Progenitor cell of endocrine pancreas (in vitro differentiated cells): ENCODE data around the gene OPN1LW. TPM values are rescaled to one million over a fixed set of nuclear protein-coding genes. Genes with fewer than 3 reads are reported as not detected.
"Not testable (repeated sequence)": the region's sequence is repeated elsewhere in the genome, so short reads cannot be mapped to it uniquely, and the experiment has no call there.

Experiments used
- DNase-seq: peaks from one replicate; pipeline ENCODE4 v3.0.0; 2021; ENCODE audit warnings: low spot score; ENCODE audit not compliant: unreplicated experiment
- H3K27ac Mint-ChIP-seq: 2 replicates; pipeline ENCODE4 v1.8.0; 2021; ENCODE audit warnings: mild to moderate bottlenecking, moderate library complexity, mixed read lengths
- H3K27me3 Mint-ChIP-seq: 2 replicates; pipeline ENCODE4 v1.8.0; 2021; ENCODE audit warnings: mixed read lengths
- H3K36me3 Mint-ChIP-seq: 2 replicates; pipeline ENCODE4 v1.8.0; 2022; ENCODE audit warnings: mixed read lengths; ENCODE audit not compliant: insufficient read depth
- H3K4me1 Mint-ChIP-seq: 2 replicates; pipeline ENCODE4 v1.8.0; 2021; ENCODE audit warnings: low read depth, mixed read lengths
- H3K4me3 Mint-ChIP-seq: 2 replicates; pipeline ENCODE4 v1.8.0; 2021; ENCODE audit warnings: low read depth, mild to moderate bottlenecking, moderate library complexity, mixed read lengths
- H3K9me3 Mint-ChIP-seq: 2 replicates; pipeline ENCODE4 v1.8.0; 2021; ENCODE audit warnings: low read depth, mixed read lengths
- long read RNA-seq: library from polyadenylated mRNA; unstranded; transcript quantifications from one replicate; pipeline ENCODE4 v2.0.0, GENCODE V29; 2020
- total RNA-seq: library from RNA; stranded (reverse); gene quantifications from 2 replicates; pipeline ENCODE4 v1.2.1, GENCODE V29; 2021
- TF ChIP-seq, protein P1 (sequence below): fragments of 200-600 bp; sonication (generic); IDR thresholded peaks from one replicate; pipeline ENCODE4 v1.5.0; 2021; ENCODE audit warnings: antibody characterized with exemption, mild to moderate bottlenecking; ENCODE audit not compliant: unreplicated experiment

Gene OPN1LW
- not detected in 2 replicates for total RNA-seq
- long read RNA-seq: 0 reads

DNA sequence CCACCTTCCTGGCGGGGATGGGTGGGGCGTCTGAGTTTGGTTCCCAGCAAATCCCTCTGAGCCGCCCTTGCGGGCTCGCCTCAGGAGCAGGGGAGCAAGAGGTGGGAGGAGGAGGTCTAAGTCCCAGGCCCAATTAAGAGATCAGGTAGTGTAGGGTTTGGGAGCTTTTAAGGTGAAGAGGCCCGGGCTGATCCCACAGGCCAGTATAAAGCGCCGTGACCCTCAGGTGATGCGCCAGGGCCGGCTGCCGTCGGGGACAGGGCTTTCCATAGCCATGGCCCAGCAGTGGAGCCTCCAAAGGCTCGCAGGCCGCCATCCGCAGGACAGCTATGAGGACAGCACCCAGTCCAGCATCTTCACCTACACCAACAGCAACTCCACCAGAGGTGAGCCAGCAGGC is at the start of gene OPN1LW:
Gene OPN1LW (plus strand): TSS at position 234 of the 400 bp plus-strand sequence. CDS start 41 bp downstream, at position 275.
- H3K36me3 Mint-ChIP-seq, H3K4me1 Mint-ChIP-seq, H3K27ac Mint-ChIP-seq, H3K9me3 Mint-ChIP-seq, H3K27me3 Mint-ChIP-seq, H3K4me3 Mint-ChIP-seq, DNase-seq: not testable (repeated sequence)

DNA sequence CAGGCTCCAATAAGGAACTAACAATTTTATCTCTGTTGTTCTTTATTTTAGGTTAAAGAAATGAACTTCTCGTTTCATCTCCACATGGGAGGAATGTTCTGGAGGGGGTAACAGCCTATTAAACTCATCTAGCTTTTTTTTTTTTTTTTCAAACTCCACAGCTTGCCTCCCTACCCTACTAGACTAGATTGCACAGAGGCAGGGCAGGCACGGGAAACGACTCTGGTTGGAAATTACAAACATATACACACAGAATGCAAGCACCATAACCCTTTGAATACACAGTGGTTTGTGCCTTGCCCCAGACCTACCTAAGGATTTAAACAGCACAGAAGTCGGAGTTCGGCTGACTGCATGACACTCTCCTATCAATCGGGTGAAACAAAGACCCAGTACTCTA is 49.2 kb upstream of the OPN1LW start:
- Mint-ChIP-seq H3K27me3 (no peaks in the 10 kb centered on the region), H3K27ac (peak overlapping the region; percentile 66), H3K4me3 (peak overlapping the region; percentile 49), H3K36me3 (peaks cover 4% of the 10 kb centered on the region), H3K4me1 (peaks cover 39% of the 10 kb centered on the region), H3K9me3 (peaks cover 26% of the 10 kb centered on the region)
- TF ChIP-seq, protein P1, sequence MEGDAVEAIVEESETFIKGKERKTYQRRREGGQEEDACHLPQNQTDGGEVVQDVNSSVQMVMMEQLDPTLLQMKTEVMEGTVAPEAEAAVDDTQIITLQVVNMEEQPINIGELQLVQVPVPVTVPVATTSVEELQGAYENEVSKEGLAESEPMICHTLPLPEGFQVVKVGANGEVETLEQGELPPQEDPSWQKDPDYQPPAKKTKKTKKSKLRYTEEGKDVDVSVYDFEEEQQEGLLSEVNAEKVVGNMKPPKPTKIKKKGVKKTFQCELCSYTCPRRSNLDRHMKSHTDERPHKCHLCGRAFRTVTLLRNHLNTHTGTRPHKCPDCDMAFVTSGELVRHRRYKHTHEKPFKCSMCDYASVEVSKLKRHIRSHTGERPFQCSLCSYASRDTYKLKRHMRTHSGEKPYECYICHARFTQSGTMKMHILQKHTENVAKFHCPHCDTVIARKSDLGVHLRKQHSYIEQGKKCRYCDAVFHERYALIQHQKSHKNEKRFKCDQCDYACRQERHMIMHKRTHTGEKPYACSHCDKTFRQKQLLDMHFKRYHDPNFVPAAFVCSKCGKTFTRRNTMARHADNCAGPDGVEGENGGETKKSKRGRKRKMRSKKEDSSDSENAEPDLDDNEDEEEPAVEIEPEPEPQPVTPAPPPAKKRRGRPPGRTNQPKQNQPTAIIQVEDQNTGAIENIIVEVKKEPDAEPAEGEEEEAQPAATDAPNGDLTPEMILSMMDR: no peak
- no peak for DNase-seq

- Mint-ChIP-seq H3K27ac (peak overlapping the region; percentile 85), H3K4me1 (peaks cover 36% of the 10 kb centered on the region), H3K4me3 (peak overlapping the region; percentile 75), H3K36me3 (peaks cover 3% of the 10 kb centered on the region), H3K9me3 (peaks cover 19% of the 10 kb centered on the region), H3K27me3 (no peaks in the 10 kb centered on the region)
- no peak for DNase-seq
- TF ChIP-seq, protein P1: no peak
Measured at GRCh38 chrX:154096140-154097002, 47.7 kb upstream of the OPN1LW start.

DNA sequence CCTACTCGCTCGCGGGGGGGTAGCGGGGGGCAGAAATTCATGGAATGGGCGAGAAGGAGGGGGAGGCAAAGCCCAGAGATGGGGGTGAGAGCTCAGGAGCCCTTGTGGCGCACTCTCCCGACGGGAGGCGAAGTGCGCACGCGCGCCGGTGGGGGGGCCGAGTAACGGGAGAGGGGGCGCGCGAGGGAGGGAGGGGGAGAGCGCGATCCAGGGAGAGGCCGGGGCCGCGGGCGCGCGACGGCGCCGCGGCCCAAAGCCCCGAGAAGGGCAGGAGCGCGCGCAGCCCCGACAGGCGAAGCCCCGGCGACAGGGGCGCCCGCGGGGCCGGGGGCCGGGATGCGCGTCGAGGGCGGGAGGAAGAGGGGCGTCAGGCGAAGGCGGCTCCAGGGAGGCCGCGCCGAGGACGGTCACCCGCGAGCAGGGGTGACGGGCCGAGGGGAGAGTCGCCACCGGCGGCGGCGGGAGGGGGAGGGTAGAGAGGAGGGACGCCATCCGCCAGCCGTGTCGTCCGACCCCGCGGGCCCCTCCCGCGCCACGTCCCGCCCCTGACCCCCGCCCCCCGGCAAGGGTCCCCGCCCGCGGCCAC is 46.9 kb upstream of the OPN1LW start:
- Mint-ChIP-seq H3K9me3 (peaks cover 21% of the 10 kb centered on the region), H3K27me3 (no peaks in the 10 kb centered on the region), H3K27ac (peak overlapping the region; percentile 85), H3K4me3 (peak overlapping the region; percentile 75), H3K36me3 (peaks cover 3% of the 10 kb centered on the region), H3K4me1 (peaks cover 35% of the 10 kb centered on the region)
- DNase-seq: peak; percentile 62
- TF ChIP-seq, protein P1: no peak

- peak within 1 kb of the TSS; percentile 75 for H3K4me3 Mint-ChIP-seq
- H3K4me1 Mint-ChIP-seq: peaks cover 27% of the 10 kb centered on the region
- TF ChIP-seq, protein P1: no peak
- DNase-seq: peak; percentile 83
- peak within 1 kb of the TSS; percentile 85 for H3K27ac Mint-ChIP-seq
- no peaks in the 10 kb centered on the region for H3K27me3 Mint-ChIP-seq
- peaks cover 3% of the 10 kb centered on the region for H3K36me3 Mint-ChIP-seq
- peaks cover 22% of the 10 kb centered on the region for H3K9me3 Mint-ChIP-seq
Measured at GRCh38 chrX:154097589-154098541, 46.2 kb upstream of the OPN1LW start, which contains the start of gene MECP2. MECP2 (minus strand) TSS chrX:154097717.
